Suprapubic skin (tissue), 4 donors: ENCODE data around the gene ALG10B.

Experiments used
- EP300 ChIP-seq: sonication (generic); formaldehyde crosslinking; IDR thresholded peaks from one replicate; pipeline ENCODE4 v1.6.1; 2017; ENCODE audit warnings: antibody characterized with exemption
- POLR2A ChIP-seq, 2 donors: fragments of 450-650 bp; IDR thresholded peaks; one replicate each; pipeline ENCODE4 v1.6.1; 2017; ENCODE audit warnings: antibody characterized with exemption in 2 of 2, mild to moderate bottlenecking in 2 of 2, moderate library complexity in 2 of 2
- POLR2AphosphoS5 ChIP-seq, 3 donors: sonication (generic); formaldehyde crosslinking; IDR thresholded peaks; one replicate each; pipeline ENCODE4 v1.6.1; 2017; ENCODE audit warnings: antibody characterized with exemption in 3 of 3
- TF ChIP-seq, protein P1 (sequence below), 2 donors: fragments of 200-600 bp in 1 of 2; fragments of 450-650 bp in 1 of 2; sonication (generic) in 1 of 2; IDR thresholded peaks; one replicate each; pipeline ENCODE4 v1.5.1; 2016 to 2019; ENCODE audit warnings: antibody characterized with exemption in 2 of 2, mild to moderate bottlenecking in 1 of 2, moderate library complexity in 1 of 2

DNA sequence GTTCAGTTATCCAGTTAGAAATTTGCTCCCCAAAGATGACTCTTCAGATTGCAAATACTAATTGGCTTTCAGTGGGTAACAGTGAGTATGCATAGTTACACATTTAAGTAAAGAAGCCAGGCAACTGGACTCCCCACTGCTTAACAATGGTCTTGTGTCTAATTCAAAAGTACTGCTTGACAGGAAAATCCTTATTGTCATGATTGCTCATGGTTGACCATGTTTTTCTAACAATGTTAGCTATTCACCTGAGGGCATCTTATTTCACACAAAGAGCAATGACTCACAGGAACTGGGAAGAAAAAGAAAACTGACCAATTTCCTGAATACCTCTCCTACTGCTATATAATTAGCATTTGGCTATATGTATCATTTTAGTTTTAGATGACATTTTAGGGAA lies 33.7 kb upstream of the ALG10B start:
- no peak for TF ChIP-seq POLR2A (IDR thresholded peaks at IDR 0.05)
- no peak for TF ChIP-seq EP300
- TF ChIP-seq, protein P1, sequence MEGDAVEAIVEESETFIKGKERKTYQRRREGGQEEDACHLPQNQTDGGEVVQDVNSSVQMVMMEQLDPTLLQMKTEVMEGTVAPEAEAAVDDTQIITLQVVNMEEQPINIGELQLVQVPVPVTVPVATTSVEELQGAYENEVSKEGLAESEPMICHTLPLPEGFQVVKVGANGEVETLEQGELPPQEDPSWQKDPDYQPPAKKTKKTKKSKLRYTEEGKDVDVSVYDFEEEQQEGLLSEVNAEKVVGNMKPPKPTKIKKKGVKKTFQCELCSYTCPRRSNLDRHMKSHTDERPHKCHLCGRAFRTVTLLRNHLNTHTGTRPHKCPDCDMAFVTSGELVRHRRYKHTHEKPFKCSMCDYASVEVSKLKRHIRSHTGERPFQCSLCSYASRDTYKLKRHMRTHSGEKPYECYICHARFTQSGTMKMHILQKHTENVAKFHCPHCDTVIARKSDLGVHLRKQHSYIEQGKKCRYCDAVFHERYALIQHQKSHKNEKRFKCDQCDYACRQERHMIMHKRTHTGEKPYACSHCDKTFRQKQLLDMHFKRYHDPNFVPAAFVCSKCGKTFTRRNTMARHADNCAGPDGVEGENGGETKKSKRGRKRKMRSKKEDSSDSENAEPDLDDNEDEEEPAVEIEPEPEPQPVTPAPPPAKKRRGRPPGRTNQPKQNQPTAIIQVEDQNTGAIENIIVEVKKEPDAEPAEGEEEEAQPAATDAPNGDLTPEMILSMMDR (IDR thresholded peaks at IDR 0.05), result no peak
- no peak for TF ChIP-seq POLR2AphosphoS5 (IDR thresholded peaks at IDR 0.05)
